HEK293 (cell line): Measurements from ENCODE around the gene ZSCAN30.
A peak's percentile ranks its signal among the peaks of the same experiment; 100 is the strongest.

Experiments used
- GFI1B ChIP-seq: fragments of 450-650 bp; formaldehyde crosslinking; IDR thresholded peaks from 2 replicates; pipeline ENCODE4 v1.5.1; 2016; ENCODE audit warnings: missing biosample characterization, missing genetic modification characterization
- GLIS2 ChIP-seq: fragments of 450-650 bp; formaldehyde crosslinking; IDR thresholded peaks from 2 replicates; pipeline ENCODE4 v1.5.1; 2016; ENCODE audit warnings: missing biosample characterization, missing genetic modification characterization
- HOXA7 ChIP-seq: sonication (generic); formaldehyde crosslinking; IDR thresholded peaks from 2 replicates; pipeline ENCODE4 v1.8.1; 2022; ENCODE audit warnings: missing genetic modification reagents, borderline replicate concordance
- OSR2 ChIP-seq: fragments of 450-650 bp; formaldehyde crosslinking; IDR thresholded peaks from 2 replicates; pipeline ENCODE4 v1.5.1; 2016; ENCODE audit warnings: missing biosample characterization, missing genetic modification characterization
- RBAK ChIP-seq: fragments of 450-650 bp; formaldehyde crosslinking; IDR thresholded peaks from 2 replicates; pipeline ENCODE4 v1.5.1; 2016; ENCODE audit warnings: missing biosample characterization, missing genetic modification characterization
- ZFP41 ChIP-seq: fragments of 450-650 bp; formaldehyde crosslinking; IDR thresholded peaks from 2 replicates; pipeline ENCODE4 v1.5.1; 2016; ENCODE audit warnings: missing biosample characterization, missing genetic modification characterization, borderline replicate concordance
- ZFP69B ChIP-seq: fragments of 450-650 bp; formaldehyde crosslinking; IDR thresholded peaks from 2 replicates; pipeline ENCODE4 v1.5.1; 2016; ENCODE audit warnings: missing biosample characterization, missing genetic modification characterization
- ZNF155 ChIP-seq: fragments of 450-650 bp; formaldehyde crosslinking; IDR thresholded peaks from 2 replicates; pipeline ENCODE4 v1.5.1; 2016; ENCODE audit warnings: missing biosample characterization, missing genetic modification characterization
- ZNF169 ChIP-seq: fragments of 450-650 bp; formaldehyde crosslinking; IDR thresholded peaks from 2 replicates; pipeline ENCODE4 v1.5.1; 2016; ENCODE audit warnings: missing biosample characterization, missing genetic modification characterization
- ZNF274 ChIP-seq, 2 experiments: fragments of 200-500 bp in 1 of 2; fragments of 450-650 bp in 1 of 2; sonication (Bioruptor generic) in 1 of 2; formaldehyde crosslinking in 1 of 2; IDR thresholded peaks; 2 replicates each; pipeline versions ENCODE4 v1.5.1 to v1.6.1; 2014 to 2016; ENCODE audit warnings: borderline replicate concordance in 1 of 2, inconsistent platforms in 1 of 2, low read length in 1 of 2, missing biosample characterization in 1 of 2, missing genetic modification characterization in 1 of 2
- ZNF292 ChIP-seq: fragments of 450-650 bp; formaldehyde crosslinking; IDR thresholded peaks from 2 replicates; pipeline ENCODE4 v1.5.1; 2016; ENCODE audit warnings: low read depth, missing biosample characterization, missing genetic modification characterization, borderline replicate concordance
- ZNF302 ChIP-seq: fragments of 450-650 bp; formaldehyde crosslinking; IDR thresholded peaks from 2 replicates; pipeline ENCODE4 v1.5.1; 2016; ENCODE audit warnings: missing biosample characterization, missing genetic modification characterization, low read depth
- ZNF366 ChIP-seq: fragments of 450-650 bp; formaldehyde crosslinking; conservative IDR thresholded peaks from 2 replicates; pipeline ENCODE4 v1.5.1; 2016; ENCODE audit warnings: missing biosample characterization, missing genetic modification characterization
- ZNF529 ChIP-seq: fragments of 450-650 bp; formaldehyde crosslinking; IDR thresholded peaks from 2 replicates; pipeline ENCODE4 v1.5.1; 2017; ENCODE audit warnings: missing genetic modification characterization, missing biosample characterization; ENCODE audit not compliant: insufficient replicate concordance
- ZNF548 ChIP-seq: fragments of 450-650 bp; formaldehyde crosslinking; IDR thresholded peaks from 2 replicates; pipeline ENCODE4 v1.5.1; 2016; ENCODE audit warnings: missing biosample characterization, missing genetic modification characterization
- ZNF549 ChIP-seq: fragments of 450-650 bp; IDR thresholded peaks from 2 replicates; pipeline ENCODE4 v1.5.1; 2018; ENCODE audit warnings: missing biosample characterization, missing genetic modification characterization, mild to moderate bottlenecking, inconsistent platforms, moderate library complexity
- ZNF585B ChIP-seq: fragments of 450-650 bp; formaldehyde crosslinking; IDR thresholded peaks from 2 replicates; pipeline ENCODE4 v1.5.1; 2016; ENCODE audit warnings: missing biosample characterization, missing genetic modification characterization
- ZNF600 ChIP-seq: fragments of 450-650 bp; formaldehyde crosslinking; IDR thresholded peaks from 2 replicates; pipeline ENCODE4 v1.5.1; 2016; ENCODE audit warnings: missing biosample characterization, missing genetic modification characterization
- TF ChIP-seq, protein P1 (sequence below): fragments of 450-650 bp; formaldehyde crosslinking; IDR thresholded peaks from 2 replicates; pipeline ENCODE4 v1.5.1; 2016; ENCODE audit warnings: missing biosample characterization, missing genetic modification characterization
- TF ChIP-seq, protein P2 (sequence below): fragments of 450-650 bp; formaldehyde crosslinking; IDR thresholded peaks from 2 replicates; pipeline ENCODE4 v1.5.0; 2017; ENCODE audit warnings: missing biosample characterization, missing genetic modification characterization, borderline replicate concordance
- TF ChIP-seq, protein P3 (sequence below): fragments of 450-650 bp; formaldehyde crosslinking; IDR thresholded peaks from 2 replicates; pipeline ENCODE4 v1.5.1; 2017; ENCODE audit warnings: missing biosample characterization, missing genetic modification characterization
- TF ChIP-seq, protein P4 (sequence below): fragments of 450-650 bp; formaldehyde crosslinking; IDR thresholded peaks from 2 replicates; pipeline ENCODE4 v1.5.1; 2016; ENCODE audit warnings: missing biosample characterization, missing genetic modification characterization, borderline replicate concordance
- TF ChIP-seq, protein P5 (sequence below): sonication (generic); formaldehyde crosslinking; IDR thresholded peaks from 2 replicates; pipeline ENCODE4 v1.8.1; 2022; ENCODE audit warnings: mild to moderate bottlenecking, moderate library complexity, missing genetic modification reagents
- TF ChIP-seq, protein P6 (sequence below): fragments of 450-650 bp; formaldehyde crosslinking; IDR thresholded peaks from 2 replicates; pipeline ENCODE4 v1.5.1; 2017; ENCODE audit warnings: missing biosample characterization, missing genetic modification characterization

ZSCAN30 gene

DNA sequence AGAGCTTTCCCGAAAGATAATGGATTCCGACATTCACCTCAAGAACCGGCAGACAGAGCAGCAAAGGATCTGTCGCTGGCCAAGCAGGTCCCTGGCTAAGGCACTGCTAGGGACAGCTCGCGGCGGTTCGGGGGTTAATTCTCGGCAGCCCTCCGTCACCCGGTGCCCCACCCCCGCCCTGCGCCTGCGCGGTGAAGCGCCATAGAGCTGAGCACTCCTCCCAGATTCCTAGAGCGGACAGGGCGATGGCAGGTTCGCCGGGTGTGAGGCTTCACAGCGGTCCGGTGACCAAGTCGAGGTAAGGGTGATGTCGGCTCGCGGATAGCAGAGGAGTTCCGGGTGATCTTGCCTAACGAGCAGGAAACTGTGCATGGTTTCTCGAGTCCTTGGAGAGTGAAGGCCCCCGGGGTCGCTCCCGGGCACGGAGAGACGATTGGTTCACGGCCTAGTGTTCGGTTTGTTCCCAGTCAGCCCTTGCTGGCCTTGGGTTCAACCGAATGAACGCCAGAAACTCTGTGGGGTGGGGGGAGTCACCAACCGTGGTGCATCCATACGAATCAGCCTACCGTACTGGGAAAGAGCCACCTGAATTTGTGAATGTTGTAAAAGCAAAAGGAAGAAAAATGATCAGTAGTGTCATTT, at the start of gene ZSCAN30 (continued):
- TF ChIP-seq GFI1B (tag by site-specific recombination) (no peak; the same call in 1 of the 2 replicates), ZNF302 (tag by site-specific recombination) (no peak), ZNF155 (tag by site-specific recombination) (no peak), RBAK (tag by site-specific recombination) (peak; percentile 20; the same call in 1 of the 2 replicates), ZNF600 (peak; percentile 51; the same call in 1 of the 2 replicates), GLIS2 (tag by site-specific recombination) (no peak), ZNF548 (tag by site-specific recombination) (0 out of 2 replicates have a peak, but pooled peaks have one; percentile 34), ZNF585B (tag by site-specific recombination) (no peak), ZNF549 (tag by site-specific recombination) (no peak), ZNF292 (no peak), ZFP41 (tag by site-specific recombination) (no peak), ZNF274 (IDR thresholded peaks at IDR 0.05; ENCODE audit: low read length) (no peak), ZNF274 (tag by site-specific recombination; IDR thresholded peaks at IDR 0.05; ENCODE audit: borderline replicate concordance) (no peak), ZNF529 (tag by site-specific recombination) (no peak), ZNF169 (no peak), ZNF366 (tag by site-specific recombination) (no peak), OSR2 (tag by site-specific recombination) (no peak), HOXA7 (no peak), ZFP69B (tag by site-specific recombination) (peak; percentile 68; the same call in 1 of the 2 replicates)
- TF ChIP-seq, protein P1, sequence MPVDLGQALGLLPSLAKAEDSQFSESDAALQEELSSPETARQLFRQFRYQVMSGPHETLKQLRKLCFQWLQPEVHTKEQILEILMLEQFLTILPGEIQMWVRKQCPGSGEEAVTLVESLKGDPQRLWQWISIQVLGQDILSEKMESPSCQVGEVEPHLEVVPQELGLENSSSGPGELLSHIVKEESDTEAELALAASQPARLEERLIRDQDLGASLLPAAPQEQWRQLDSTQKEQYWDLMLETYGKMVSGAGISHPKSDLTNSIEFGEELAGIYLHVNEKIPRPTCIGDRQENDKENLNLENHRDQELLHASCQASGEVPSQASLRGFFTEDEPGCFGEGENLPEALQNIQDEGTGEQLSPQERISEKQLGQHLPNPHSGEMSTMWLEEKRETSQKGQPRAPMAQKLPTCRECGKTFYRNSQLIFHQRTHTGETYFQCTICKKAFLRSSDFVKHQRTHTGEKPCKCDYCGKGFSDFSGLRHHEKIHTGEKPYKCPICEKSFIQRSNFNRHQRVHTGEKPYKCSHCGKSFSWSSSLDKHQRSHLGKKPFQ (tag by site-specific recombination), result 0 out of 2 replicates have a peak, but pooled peaks have one; percentile 28
- TF ChIP-seq, protein P2, sequence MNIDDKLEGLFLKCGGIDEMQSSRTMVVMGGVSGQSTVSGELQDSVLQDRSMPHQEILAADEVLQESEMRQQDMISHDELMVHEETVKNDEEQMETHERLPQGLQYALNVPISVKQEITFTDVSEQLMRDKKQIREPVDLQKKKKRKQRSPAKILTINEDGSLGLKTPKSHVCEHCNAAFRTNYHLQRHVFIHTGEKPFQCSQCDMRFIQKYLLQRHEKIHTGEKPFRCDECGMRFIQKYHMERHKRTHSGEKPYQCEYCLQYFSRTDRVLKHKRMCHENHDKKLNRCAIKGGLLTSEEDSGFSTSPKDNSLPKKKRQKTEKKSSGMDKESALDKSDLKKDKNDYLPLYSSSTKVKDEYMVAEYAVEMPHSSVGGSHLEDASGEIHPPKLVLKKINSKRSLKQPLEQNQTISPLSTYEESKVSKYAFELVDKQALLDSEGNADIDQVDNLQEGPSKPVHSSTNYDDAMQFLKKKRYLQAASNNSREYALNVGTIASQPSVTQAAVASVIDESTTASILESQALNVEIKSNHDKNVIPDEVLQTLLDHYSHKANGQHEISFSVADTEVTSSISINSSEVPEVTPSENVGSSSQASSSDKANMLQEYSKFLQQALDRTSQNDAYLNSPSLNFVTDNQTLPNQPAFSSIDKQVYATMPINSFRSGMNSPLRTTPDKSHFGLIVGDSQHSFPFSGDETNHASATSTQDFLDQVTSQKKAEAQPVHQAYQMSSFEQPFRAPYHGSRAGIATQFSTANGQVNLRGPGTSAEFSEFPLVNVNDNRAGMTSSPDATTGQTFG (tag by site-specific recombination), result no peak
- TF ChIP-seq, protein P3, sequence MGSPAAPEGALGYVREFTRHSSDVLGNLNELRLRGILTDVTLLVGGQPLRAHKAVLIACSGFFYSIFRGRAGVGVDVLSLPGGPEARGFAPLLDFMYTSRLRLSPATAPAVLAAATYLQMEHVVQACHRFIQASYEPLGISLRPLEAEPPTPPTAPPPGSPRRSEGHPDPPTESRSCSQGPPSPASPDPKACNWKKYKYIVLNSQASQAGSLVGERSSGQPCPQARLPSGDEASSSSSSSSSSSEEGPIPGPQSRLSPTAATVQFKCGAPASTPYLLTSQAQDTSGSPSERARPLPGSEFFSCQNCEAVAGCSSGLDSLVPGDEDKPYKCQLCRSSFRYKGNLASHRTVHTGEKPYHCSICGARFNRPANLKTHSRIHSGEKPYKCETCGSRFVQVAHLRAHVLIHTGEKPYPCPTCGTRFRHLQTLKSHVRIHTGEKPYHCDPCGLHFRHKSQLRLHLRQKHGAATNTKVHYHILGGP (tag by site-specific recombination), result 0 out of 2 replicates have a peak, but pooled peaks have one; percentile 31
- TF ChIP-seq, protein P4, sequence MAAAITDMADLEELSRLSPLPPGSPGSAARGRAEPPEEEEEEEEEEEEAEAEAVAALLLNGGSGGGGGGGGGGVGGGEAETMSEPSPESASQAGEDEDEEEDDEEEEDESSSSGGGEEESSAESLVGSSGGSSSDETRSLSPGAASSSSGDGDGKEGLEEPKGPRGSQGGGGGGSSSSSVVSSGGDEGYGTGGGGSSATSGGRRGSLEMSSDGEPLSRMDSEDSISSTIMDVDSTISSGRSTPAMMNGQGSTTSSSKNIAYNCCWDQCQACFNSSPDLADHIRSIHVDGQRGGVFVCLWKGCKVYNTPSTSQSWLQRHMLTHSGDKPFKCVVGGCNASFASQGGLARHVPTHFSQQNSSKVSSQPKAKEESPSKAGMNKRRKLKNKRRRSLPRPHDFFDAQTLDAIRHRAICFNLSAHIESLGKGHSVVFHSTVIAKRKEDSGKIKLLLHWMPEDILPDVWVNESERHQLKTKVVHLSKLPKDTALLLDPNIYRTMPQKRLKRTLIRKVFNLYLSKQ (tag by site-specific recombination), result no peak
- TF ChIP-seq, protein P5, sequence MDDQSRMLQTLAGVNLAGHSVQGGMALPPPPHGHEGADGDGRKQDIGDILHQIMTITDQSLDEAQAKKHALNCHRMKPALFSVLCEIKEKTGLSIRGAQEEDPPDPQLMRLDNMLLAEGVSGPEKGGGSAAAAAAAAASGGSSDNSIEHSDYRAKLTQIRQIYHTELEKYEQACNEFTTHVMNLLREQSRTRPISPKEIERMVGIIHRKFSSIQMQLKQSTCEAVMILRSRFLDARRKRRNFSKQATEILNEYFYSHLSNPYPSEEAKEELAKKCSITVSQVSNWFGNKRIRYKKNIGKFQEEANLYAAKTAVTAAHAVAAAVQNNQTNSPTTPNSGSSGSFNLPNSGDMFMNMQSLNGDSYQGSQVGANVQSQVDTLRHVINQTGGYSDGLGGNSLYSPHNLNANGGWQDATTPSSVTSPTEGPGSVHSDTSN (CRISPR knock-in tag), result no peak
- TF ChIP-seq, protein P6, sequence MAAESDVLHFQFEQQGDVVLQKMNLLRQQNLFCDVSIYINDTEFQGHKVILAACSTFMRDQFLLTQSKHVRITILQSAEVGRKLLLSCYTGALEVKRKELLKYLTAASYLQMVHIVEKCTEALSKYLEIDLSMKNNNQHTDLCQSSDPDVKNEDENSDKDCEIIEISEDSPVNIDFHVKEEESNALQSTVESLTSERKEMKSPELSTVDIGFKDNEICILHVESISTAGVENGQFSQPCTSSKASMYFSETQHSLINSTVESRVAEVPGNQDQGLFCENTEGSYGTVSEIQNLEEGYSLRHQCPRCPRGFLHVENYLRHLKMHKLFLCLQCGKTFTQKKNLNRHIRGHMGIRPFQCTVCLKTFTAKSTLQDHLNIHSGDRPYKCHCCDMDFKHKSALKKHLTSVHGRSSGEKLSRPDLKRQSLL (tag by site-specific recombination), result no peak
